D721Med (cell line): ENCODE data around the gene LMBR1.
"Not testable (repeated sequence)": the region's sequence is repeated elsewhere in the genome, so short reads cannot be mapped to it uniquely, and the experiment has no call there.

Source experiments
- DNase-seq: peaks from one replicate; pipeline ENCODE4 v3.0.0; 2011; ENCODE audit warnings: low spot score; ENCODE audit not compliant: insufficient read length
- FAIRE-seq: peaks from 2 replicates; lab custom pipeline; 2011; peaks lifted over from hg19 to GRCh38; lab: Jason Lieb, UNC
- CTCF ChIP-seq: IDR thresholded peaks from 2 replicates; pipeline ENCODE4 v1.5.1; 2012; ENCODE audit warnings: mild to moderate bottlenecking, control low read depth; ENCODE audit not compliant: insufficient read depth; ENCODE audit errors: missing control alignments

Gene LMBR1

GRCh38 chr7:156886020-156886795 is 6.8 kb downstream of the LMBR1 start:
- no peak for TF ChIP-seq CTCF
- FAIRE-seq (no peak), DNase-seq (no peak)

- TF ChIP-seq CTCF: no peak
- FAIRE-seq (no peak), DNase-seq (no peak)
Measured at GRCh38 chr7:156881679-156882078, 11.3 kb downstream of the LMBR1 start.

- TF ChIP-seq CTCF: no peak
- DNase-seq (no peak), FAIRE-seq (no peak)
Measured at GRCh38 chr7:156875766-156876165, 17.2 kb downstream of the LMBR1 start.

GRCh38 chr7:156868363-156868762 is 24.6 kb downstream of the LMBR1 start:
- not testable (repeated sequence) for DNase-seq, FAIRE-seq

- no peak for FAIRE-seq
Measured at GRCh38 chr7:156865493-156865892, 27.5 kb downstream of the LMBR1 start.

GRCh38 chr7:156862022-156862421 is 31.0 kb downstream of the LMBR1 start:
- not testable (repeated sequence) for FAIRE-seq, DNase-seq

More at GRCh38 chr7:156865493-156865892, 27.5 kb downstream of the LMBR1 start:
- no peak for TF ChIP-seq CTCF
- no peak for DNase-seq

GRCh38 chr7:156861212-156861611 is 31.8 kb downstream of the LMBR1 start:
- DNase-seq (no peak), FAIRE-seq (no peak)
- no peak for TF ChIP-seq CTCF

- not testable (repeated sequence) for DNase-seq, FAIRE-seq
Measured at GRCh38 chr7:156860099-156860498, 32.9 kb downstream of the LMBR1 start.

- FAIRE-seq (no peak), DNase-seq (no peak)
- TF ChIP-seq CTCF: no peak
Measured at GRCh38 chr7:156858523-156858922, 34.5 kb downstream of the LMBR1 start.
